Stimulated activated CD8-positive, alpha-beta memory T cell treated with anti-CD3 and anti-CD28 coated beads, Interleukin-12 subunit alpha, Interleukin-12 subunit beta, amount 100 ng/mL, for 24 hours (primary cell): ENCODE data around the gene COL9A3.

Experiments
- DNase-seq: peaks from one replicate; pipeline ENCODE4 v3.0.0-alpha.2; 2020; ENCODE audit errors: extremely low read depth

The COL9A3 gene

GRCh38 chr20:62823688-62824475 lies 7.0 kb downstream of the COL9A3 start:
- DNase-seq, result no peak

GRCh38 chr20:62824476-62825332 lies 7.9 kb downstream of the COL9A3 start:
- DNase-seq, result no peak

- DNase-seq, result no peak
Measured at GRCh38 chr20:62825333-62825985, 8.6 kb downstream of the COL9A3 start.

- DNase-seq, result no peak
Measured at GRCh38 chr20:62825986-62826645, 9.3 kb downstream of the COL9A3 start.

GRCh38 chr20:62826646-62827310 lies 9.9 kb downstream of the COL9A3 start:
- no peak for DNase-seq

- DNase-seq, result no peak
Measured at GRCh38 chr20:62827311-62828038, 10.6 kb downstream of the COL9A3 start.

GRCh38 chr20:62828051-62828450 lies 11.2 kb downstream of the COL9A3 start:
- DNase-seq, result no peak

- DNase-seq, result no peak
Measured at GRCh38 chr20:62828511-62829230, 11.8 kb downstream of the COL9A3 start.

GRCh38 chr20:62829231-62830230 lies 12.7 kb downstream of the COL9A3 start:
- no peak for DNase-seq

GRCh38 chr20:62830251-62830650 lies 13.4 kb downstream of the COL9A3 start:
- DNase-seq, result no peak

- no peak for DNase-seq
Measured at GRCh38 chr20:62830821-62831220, 14.0 kb downstream of the COL9A3 start.

GRCh38 chr20:62831361-62831788 lies 14.5 kb downstream of the COL9A3 start:
- no peak for DNase-seq

GRCh38 chr20:62831854-62832211 lies 15.0 kb downstream of the COL9A3 start:
- no peak for DNase-seq

GRCh38 chr20:62832212-62832922 lies 15.5 kb downstream of the COL9A3 start:
- DNase-seq, result no peak

- DNase-seq, result no peak
Measured at GRCh38 chr20:62832951-62833391, 16.1 kb downstream of the COL9A3 start.

- no peak for DNase-seq
Measured at GRCh38 chr20:62834967-62835730, 18.3 kb downstream of the COL9A3 start.
